HG03575 (cell line): ENCODE measurements around the gene TENT5A.
"Not testable (repeated sequence)": the region's sequence is repeated elsewhere in the genome, so short reads cannot be mapped to it uniquely, and the experiment has no call there.

Experiments used
- ATAC-seq: cut with Tn5 transposase; IDR thresholded peaks from one replicate; pipeline ENCODE4 v1.9.1; 2021; ENCODE audit not compliant: unreplicated experiment, insufficient number of reproducible peaks, low FRiP score; ENCODE audit errors: extremely low read depth

The TENT5A gene

DNA sequence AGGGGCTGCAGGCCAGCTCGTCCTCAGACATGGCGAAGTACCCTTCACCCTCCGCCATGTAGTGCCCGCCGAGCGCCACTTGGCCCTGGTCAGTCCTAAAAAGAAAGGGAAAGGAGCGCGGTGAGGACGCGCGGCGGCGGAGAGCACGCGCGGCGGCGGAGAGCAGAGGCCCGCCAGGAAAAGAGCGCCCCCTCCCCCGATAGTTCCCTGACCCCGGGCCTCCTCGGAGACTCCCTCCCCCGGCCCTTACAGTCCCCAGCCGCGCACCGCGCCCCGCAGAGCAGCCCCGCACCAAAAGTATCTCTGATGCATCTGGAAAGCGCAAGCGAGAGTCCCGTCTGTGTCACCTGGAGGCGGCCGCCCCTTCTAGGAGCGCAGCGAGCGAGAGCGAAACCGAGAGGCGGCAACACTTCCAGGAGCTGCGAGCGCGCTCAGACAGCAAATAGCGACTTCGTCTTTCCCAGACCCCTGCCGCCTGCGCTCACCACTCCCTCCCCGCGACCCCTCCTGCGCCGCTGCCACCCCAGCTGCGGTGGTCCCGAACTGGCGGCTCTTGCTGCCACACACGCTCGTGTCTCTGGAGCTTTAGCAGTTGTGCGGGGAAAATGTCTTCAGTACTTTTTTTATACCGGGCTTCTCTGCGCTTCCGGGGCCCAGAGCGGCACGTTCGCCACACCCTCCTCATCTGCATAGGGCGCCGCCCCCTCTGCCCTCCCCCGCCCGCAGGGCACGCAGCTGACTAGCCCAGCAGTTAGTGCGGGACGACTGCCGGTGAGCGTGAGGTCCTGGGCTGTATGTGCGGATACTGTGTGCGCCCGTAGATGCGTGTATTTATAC is at the start of gene TENT5A:
Gene TENT5A (minus strand): TSS at position 598 of the 837 bp plus-strand sequence. CDS start 540 bp downstream, at position 58.
- ATAC-seq: peak; percentile 38

GRCh38 chr6:81801489-81801888 is 49.0 kb upstream of the TENT5A start:
- ATAC-seq: no peak

- ATAC-seq: no peak
These were observed 48.2 kb upstream of the TENT5A start for GRCh38 chr6:81800666-81801065.

DNA sequence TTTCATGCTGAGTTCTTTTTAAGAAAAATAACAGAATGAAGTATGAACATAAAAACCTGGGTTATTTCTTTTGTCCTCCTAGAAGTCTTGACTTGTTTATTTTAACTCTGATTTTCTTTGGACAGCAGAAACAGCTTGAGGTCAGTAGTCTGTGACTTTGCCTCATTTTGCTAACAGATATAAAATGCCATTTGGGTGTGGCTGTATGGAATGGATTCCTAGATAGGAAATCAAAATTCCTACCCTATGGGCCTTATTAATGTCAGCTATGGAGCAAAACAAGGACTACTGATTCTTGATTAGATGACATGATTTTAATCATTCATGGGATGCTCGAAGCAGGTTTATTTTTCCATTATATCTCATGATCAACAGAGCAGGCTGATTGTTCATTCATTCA is 46.8 kb upstream of the TENT5A start:
- ATAC-seq: no peak

- ATAC-seq: no peak
These were observed 45.1 kb upstream of the TENT5A start for GRCh38 chr6:81797591-81797990.

- no peak for ATAC-seq
These were observed 43.4 kb upstream of the TENT5A start for GRCh38 chr6:81795890-81796289.

DNA sequence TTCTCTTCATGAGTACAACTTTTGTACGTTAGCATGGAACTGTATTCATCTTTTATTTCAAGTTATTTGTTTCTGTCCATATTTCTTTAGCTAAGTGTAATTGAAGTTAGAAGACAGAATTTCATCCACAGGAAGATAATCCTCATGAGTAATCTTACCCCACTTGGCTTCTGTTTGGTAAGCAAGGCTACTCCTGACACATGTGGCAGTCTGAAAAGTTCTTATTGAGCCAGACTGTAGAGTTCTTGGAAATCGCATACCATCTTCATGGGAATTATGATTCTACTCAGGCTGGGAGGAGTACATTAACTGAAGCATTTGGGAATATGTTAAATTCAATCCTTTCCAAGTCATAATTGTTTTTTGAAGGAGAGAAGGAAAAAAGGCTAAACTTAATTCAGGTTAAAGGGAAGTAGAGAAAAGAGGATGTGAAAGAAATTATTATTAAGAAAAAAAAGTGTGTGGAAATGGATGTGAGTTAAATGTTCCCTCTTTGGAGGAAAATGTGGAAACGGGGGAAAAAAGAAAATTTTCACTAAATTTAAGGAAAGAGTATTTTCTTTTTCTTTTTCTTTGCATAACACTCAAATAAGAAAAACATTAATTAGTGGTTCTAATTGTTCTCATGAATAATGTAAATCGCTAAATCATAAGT is 41.5 kb upstream of the TENT5A start:
- ATAC-seq: no peak

DNA sequence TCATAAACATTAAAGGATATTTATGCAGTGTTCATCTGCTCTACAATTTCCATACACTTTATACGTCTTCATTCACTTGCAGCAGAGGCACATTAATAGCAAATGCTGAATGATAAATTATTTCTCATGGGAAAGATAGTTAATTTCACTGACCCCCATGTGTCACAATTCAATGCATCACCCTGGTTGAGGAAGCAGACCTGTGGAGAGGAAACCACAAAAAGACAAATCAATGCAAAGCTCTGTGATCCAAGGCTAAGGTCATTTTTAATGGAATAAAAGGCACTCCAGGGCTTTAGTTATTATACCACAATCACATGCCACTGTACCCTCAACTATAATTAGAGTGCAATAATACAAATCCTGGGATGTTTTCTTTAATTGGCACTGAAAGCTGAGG is 40.3 kb upstream of the TENT5A start:
- ATAC-seq: no peak

DNA sequence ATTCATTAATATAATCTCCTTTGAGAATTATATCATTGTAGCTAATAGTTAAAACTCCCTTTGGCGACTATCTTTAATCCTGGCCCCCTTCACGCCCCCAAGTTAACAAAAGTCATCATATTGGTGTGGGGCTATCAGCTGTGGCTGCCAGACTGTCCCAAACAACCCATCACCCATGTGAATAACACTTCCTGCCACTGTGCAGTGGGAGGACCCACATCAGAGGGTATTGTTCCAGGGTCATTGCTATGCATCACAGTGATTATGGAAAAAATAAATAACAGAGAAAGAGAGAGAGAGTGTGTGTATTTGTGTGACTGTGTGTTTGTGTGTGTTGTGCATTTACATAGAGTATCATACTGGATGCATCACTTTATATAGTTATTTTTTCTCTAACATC is 39.3 kb upstream of the TENT5A start:
- ATAC-seq: no peak

GRCh38 chr6:81790034-81790433 is 37.6 kb upstream of the TENT5A start:
- ATAC-seq: no peak

GRCh38 chr6:81789291-81789690 is 36.8 kb upstream of the TENT5A start:
- no peak for ATAC-seq

DNA sequence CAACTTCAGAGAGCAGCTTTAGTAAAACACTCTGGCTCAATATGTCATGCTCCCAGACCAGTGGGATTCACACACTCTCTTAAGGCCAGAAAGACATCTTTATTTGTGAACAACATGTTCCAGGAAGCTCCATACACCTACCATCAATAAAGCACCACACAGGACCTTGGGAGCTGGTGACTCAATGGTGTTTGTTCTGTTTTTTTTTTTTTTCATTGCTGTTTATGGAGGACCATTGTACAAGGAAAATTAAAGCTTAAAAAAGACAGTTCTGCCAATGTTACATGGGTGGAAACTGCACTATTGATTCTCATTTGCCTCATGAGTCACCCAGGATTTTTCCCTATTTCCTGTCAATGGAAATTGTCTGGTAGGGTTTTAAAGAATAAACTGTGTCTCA is 36.3 kb upstream of the TENT5A start:
- no peak for ATAC-seq

DNA sequence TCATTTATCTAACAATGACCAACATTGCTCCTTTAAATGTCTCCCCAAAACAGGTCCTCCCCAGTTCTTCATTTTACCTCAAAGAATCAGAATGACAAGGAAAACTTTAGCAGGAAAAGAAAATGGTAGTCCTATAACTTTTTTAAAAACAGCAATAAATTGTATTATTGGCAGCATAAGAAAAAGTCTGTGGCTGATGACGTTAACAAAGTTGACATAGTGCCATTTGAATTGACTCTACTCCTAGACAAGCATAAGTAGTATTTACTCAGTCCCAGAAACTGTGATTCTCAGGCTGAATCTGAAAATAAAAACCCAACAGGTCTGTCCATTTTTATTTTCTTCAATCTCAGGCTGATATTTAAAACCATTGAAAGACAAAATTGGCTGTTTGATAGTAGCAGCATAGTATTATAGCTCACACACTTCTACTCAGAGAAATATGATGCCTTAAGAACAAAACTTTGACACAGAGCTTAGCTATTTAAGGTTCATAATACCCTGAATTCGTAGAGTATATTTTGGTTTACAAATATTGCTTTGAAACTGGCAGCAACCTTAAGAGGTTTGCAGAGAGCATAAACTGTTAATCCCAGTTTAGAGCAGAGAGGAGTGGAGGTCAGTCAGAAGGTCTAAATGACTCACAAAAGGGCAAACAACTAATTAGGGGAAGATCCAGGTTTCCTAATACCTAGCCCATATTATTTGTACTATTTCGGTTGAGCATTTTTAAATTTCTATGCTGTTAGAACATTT is 35.0 kb upstream of the TENT5A start:
- ATAC-seq: no peak

- no peak for ATAC-seq
These were observed 33.7 kb upstream of the TENT5A start for GRCh38 chr6:81786150-81786549.

DNA sequence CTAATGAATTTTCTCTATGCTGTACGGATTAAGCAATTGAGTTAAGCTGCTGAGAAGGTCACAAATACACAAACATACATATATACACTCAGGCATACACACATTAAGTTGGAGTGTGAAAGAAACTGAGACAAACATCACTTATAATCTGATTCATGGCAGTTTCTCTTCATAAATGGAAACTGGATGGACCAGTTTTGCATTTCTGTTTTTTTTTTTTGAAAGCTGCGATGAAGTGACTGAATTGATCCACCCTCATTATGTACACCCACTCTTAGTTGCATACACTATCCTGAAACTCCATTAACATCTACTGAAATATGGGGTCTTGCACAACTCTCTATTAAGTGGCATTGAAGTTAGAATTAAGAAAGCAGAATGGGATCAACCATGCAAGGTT is 32.9 kb upstream of the TENT5A start:
- ATAC-seq: no peak

GRCh38 chr6:81783893-81784292 is 31.4 kb upstream of the TENT5A start:
- no peak for ATAC-seq

GRCh38 chr6:81781624-81782023 is 29.1 kb upstream of the TENT5A start:
- ATAC-seq: no peak

GRCh38 chr6:81777586-81778268 is 25.2 kb upstream of the TENT5A start:
- ATAC-seq: no peak

GRCh38 chr6:81776219-81776618 is 23.7 kb upstream of the TENT5A start:
- not testable (repeated sequence) for ATAC-seq
